ENCODE measurements around the gene ETS2. TPM values are rescaled to one million over a fixed set of nuclear protein-coding genes. Genes with fewer than 3 reads are reported as not detected.

ETS2 gene
- total RNA-seq, result 113 TPM

DNA sequence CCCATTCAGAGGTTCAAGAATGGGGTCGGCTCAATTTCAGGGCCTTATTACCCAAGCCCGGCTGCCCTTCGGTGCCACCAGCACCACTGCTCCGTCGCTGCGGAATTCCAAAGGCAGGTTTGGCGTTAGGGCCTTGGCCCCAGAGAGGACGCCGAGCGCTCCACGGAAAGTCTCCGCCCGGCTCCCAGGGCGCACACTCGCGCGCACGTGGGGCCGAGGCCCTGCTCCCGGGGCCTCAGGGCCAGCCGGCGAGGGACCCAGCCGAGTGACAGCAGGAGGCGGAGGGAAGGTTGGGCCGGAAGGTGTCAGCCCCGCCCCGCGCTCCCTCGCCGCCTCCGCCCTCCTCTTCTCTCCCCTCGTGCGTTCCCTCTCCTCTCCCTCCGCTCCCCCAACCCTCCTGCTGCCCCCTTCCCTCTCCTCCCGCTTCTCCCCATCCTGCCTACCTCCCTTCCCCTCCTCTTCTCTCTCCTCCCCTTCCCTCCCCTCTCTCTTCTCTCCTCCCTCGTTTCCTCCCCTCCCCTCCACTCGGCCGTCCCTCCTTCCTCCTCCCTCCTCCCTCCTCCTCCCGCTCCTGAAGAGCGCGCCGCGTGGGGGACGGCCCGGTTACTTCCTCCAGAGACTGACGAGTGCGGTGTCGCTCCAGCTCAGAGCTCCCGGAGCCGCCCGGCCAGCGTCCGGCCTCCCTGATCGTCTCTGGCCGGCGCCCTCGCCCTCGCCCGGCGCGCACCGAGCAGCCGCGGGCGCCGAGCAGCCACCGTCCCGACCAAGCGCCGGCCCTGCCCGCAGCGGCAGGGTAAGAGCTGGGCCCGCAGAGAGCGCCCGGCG, at the start of gene ETS2:
Gene ETS2 (plus strand): TSS at position 602 of the 825 bp plus-strand sequence. CDS start 4,106 bp downstream, outside the sequence.
- peaks cover 0 to 12% of the 10 kb centered on the region in 2 donors for H3K36me3 ChIP-seq
- H3K27ac ChIP-seq, result peak within 1 kb of the TSS; percentile 99
- H3K27me3 ChIP-seq, result no peaks in the 10 kb centered on the region
- no peak for TF ChIP-seq CTCF (IDR thresholded peaks at IDR 0.05)
- intact Hi-C loops (cut with DNase I), result loop anchor here (1.0 to 5.0 kb wide), 13 partner anchors 32 to 321 kb away; no protein-coding TSS in a partner anchor
- H3K9me3 ChIP-seq, result no peaks in the 10 kb centered on the region
- peaks cover 11 to 22% of the 10 kb centered on the region in 2 donors for H3K4me1 ChIP-seq
- peak within 1 kb of the TSS; percentile 91 to 100 for H3K4me3 ChIP-seq
- DNase-seq (ENCODE audit: low spot score in 2 of 2), result peak; percentile 65 to 94

DNA sequence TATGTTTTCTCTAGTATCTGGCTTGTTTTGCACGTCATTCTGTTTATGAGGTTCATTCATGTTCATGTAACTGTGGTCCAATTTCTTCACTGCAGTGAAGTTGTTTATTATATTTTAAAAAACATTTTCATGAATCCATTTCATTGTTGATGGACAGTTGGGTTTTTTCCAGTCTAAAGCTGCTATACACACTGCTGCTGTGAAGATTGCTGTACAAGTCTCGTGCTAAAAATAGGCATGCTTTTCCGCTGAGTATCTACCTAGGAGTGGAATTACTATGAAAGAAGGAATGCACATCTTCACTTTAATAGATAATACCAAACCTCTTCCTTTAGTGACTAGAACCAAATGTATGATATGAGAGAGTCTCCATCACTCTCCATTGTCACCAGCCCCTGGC, 49.0 kb upstream of the ETS2 start:
- Histone ChIP-seq H3K27me3 (no peaks in the 10 kb centered on the region), H3K9me3 (no peaks in the 10 kb centered on the region), H3K4me3 (no peak overlapping the region), H3K27ac (peak overlapping the region; percentile 77 to 92), H3K4me1 (peaks cover 41 to 84% of the 10 kb centered on the region in 2 donors), H3K36me3 (no peaks in the 10 kb centered on the region)
- no peak for TF ChIP-seq CTCF (IDR thresholded peaks at IDR 0.05)
- intact Hi-C loops (cut with DNase I), result loop anchor here (1.0 kb wide), 1 partner anchor 49 kb away; the partner anchor contains the start of gene ETS2
- no peak for DNase-seq (ENCODE audit: low spot score in 2 of 2)

- DNase-seq (ENCODE audit: low spot score in 2 of 2), result no peak
- Histone ChIP-seq H3K4me1 (peaks cover 34 to 69% of the 10 kb centered on the region in 2 donors), H3K4me3 (no peak overlapping the region), H3K27ac (peak overlapping the region; percentile 77 to 92), H3K36me3 (no peaks in the 10 kb centered on the region), H3K9me3 (no peaks in the 10 kb centered on the region), H3K27me3 (no peaks in the 10 kb centered on the region)
- intact Hi-C loops (cut with DNase I), result no loop called here
- no peak for TF ChIP-seq CTCF (IDR thresholded peaks at IDR 0.05)
These were observed 47.1 kb upstream of the ETS2 start for GRCh38 chr21:38758501-38759214.

GRCh38 chr21:38759413-38759812, 46.3 kb upstream of the ETS2 start:
- H3K9me3 ChIP-seq, result no peaks in the 10 kb centered on the region
- TF ChIP-seq CTCF (IDR thresholded peaks at IDR 0.05), result no peak
- H3K4me1 ChIP-seq, result peaks cover 34 to 67% of the 10 kb centered on the region in 2 donors
- intact Hi-C loops (cut with DNase I), result no loop called here
- H3K36me3 ChIP-seq, result no peaks in the 10 kb centered on the region
- DNase-seq (ENCODE audit: low spot score in 2 of 2), result no peak
- H3K27me3 ChIP-seq, result no peaks in the 10 kb centered on the region
- H3K4me3 ChIP-seq, result no peak overlapping the region
- peak overlapping the region; percentile 77 to 92 for H3K27ac ChIP-seq

- intact Hi-C loops (cut with DNase I), result loop anchor here (5.0 kb wide), 1 partner anchor 152 kb away; no protein-coding TSS in a partner anchor
- Histone ChIP-seq H3K27me3 (no peaks in the 10 kb centered on the region), H3K27ac (peak overlapping the region; percentile 77 to 92), H3K4me1 (peaks cover 34 to 61% of the 10 kb centered on the region in 2 donors), H3K9me3 (no peaks in the 10 kb centered on the region), H3K36me3 (no peaks in the 10 kb centered on the region), H3K4me3 (no peak overlapping the region)
- peak in 1 of 2 donors; percentile 80 for DNase-seq (ENCODE audit: low spot score in 2 of 2)
- no peak for TF ChIP-seq CTCF (IDR thresholded peaks at IDR 0.05)
These were observed 45.5 kb upstream of the ETS2 start for GRCh38 chr21:38760017-38760761.
